GM21515 (cell line): ENCODE results near the gene WDR5B.
"Not testable (repeated sequence)": the region's sequence is repeated elsewhere in the genome, so short reads cannot be mapped to it uniquely, and the experiment has no call there.

Source experiments
- ATAC-seq: cut with Tn5 transposase; IDR thresholded peaks from one replicate; pipeline ENCODE4 v1.9.1; 2021; ENCODE audit not compliant: unreplicated experiment

The WDR5B gene

DNA sequence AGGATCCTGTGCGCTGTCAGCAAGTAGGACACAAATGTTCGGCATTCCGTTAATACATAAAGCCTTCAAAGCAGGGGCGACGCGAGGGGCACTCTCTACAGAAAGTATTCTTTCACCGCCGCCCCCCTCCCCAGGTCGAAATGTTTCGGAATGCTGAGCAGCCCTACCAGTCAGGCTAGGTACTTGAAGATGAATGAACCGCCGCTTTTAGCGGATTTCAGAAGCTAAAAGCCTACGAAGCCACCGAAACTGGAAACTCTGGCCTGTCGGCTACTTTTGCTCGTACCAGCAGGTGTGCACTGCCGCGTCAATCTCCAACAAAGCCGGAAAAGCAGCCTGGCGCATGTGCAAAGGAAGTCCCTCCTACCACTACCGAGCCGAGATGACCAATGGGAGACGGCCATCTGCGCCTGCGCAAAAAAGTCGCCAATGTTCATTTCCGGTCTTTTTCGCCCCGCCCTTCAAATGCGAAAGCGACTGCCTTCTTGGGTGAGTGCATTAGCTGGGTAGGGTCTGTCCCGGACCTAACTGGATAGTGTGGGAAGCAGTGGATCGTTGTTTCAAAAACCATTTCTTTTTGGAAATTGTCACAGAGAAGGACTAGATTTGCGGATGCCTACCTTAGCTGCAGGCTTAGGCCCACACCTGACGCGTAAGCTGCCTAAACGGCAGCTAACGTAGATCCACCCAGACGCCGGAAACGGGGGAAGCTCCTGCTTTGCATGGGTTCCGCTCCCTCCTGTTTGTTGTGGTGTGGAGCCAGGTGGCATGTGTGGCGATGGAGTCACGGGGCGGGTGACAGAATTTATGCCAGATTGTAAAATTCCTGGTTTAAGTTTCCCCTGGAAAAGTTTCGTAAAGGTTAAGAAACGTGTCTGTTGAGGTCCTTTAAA lies at the start of gene WDR5B:
Gene WDR5B (minus strand): TSS at position 301 of the 893 bp plus-strand sequence. CDS start 534 bp downstream, outside the sequence.
- peak; percentile 81 for ATAC-seq

DNA sequence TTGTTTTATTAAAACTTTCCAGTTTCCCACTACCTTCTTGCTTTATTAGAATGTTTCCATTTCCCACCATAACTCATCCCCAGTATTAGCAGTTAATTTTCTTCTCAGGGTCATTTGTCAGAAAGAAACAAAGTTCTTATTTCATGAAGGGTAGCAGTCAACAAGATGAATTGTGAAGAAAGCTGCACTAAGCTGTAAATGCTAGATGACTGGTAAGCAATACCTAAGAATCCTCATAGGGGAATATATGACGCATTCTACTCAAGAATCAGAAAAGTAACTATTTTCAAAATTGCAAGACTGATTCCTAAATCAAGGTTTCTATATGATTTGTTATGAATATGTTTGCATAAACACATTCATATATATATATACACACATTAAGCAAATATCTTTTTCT lies 48.8 kb upstream of the WDR5B start:
- ATAC-seq: no peak

DNA sequence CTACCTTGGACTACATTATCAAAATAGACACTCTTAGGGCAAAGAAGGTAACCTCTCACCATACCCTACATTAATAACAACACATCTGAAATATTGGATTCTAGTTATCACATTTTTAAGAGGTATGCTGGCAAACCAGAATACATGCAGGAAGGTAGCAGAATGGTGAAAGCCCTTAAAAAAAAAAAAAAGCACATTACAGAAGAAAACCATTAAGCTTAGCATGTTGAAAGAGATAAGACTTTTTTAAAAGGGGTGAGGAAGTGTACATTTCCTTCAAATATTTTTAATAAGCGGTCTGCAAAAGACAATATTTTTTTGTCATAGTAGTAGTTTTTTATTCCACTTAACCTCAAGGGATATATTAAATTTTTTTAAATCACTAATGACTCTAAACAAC lies 46.5 kb upstream of the WDR5B start:
- no peak for ATAC-seq

DNA sequence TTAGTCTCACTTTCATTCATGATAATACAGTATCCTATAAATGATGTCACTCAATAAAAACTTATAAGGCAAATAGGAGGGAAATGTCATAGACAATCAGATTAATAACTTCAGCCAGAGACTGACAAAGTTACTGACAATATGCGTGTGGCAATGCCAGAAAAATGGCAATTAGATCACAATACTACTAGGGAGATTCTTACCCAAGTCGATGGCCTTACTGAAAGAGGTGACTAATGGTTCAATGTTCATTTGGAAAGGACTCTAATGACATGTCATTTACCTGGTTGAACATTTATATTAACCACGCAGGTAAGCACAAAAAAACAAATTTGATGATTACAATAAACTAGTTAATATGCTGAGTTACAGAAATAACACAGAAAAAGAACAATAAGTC lies 45.9 kb upstream of the WDR5B start:
- ATAC-seq: no peak

DNA sequence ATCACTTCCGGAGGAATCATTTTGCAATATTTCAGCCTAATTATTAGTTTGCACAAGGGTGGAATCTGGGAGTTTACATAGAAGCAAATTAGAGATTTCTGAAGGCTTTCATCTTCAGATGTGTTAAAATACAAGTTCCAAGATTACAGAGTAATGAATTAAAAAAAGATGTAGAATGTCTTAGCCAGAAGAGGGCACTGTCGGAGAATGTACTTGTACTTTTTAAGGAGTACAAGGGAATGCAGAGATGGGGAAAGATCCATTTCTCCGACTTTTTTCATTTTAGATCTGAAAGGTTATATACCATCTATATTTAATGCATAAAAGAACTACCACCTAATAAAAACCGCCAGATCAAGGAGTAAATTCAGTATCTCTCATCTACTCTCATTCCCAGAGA lies 43.1 kb upstream of the WDR5B start:
- ATAC-seq: no peak

DNA sequence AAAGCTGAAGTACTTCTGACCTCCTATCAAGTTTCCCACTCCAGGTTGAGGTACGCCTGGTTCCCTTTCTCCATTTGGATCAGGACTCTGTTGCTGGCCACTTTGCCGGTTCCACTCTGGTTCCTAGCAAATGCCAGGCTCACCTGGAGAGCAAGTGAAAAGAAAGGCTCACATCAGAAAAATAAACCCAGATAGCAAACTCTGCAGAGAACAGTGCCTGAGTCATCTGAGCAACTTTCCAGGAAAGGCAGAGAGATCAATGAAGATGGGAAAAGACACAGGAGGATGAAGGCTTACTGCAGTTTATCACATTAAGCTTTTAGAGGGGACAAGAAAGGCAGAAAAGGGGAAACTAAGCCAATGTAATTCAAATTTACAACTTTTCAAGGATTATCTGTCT lies 41.8 kb upstream of the WDR5B start:
- ATAC-seq: no peak

DNA sequence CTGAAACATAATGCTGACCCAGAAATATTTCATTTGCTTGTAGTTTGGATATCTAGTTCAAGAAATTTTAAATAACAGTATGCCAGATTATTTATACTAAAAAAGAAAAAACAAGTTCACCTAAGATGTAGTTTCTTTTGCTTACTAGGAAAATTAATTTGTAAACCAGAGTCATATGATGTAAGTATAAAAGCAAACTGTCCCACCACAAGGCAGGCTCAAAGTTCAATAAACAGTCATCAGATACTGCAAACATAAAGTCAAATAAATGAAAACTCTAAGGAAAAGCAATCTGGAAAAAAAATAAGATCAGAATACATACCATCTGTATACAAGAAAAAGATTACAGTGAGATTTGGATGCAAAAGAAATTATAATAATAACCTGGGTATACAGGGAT lies 40.2 kb upstream of the WDR5B start:
- no peak for ATAC-seq

DNA sequence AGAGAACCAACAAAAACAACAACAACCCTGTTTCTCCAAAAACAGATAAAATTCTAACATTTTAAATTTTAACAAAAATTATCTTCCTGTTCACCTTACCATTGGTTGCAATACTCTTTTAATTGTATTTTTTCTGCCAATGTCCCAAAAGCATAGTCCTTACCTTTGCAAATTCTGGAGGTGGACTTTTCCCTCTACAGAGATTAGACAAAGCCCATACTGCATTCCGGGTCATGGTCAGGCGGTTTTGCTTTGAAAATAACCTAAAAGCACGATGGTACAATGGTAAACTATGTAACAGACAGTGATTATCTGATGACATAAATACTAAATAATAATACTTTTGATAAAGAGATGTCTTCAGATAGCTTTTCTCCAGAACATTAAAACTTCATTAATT lies 35.5 kb upstream of the WDR5B start:
- ATAC-seq: no peak

DNA sequence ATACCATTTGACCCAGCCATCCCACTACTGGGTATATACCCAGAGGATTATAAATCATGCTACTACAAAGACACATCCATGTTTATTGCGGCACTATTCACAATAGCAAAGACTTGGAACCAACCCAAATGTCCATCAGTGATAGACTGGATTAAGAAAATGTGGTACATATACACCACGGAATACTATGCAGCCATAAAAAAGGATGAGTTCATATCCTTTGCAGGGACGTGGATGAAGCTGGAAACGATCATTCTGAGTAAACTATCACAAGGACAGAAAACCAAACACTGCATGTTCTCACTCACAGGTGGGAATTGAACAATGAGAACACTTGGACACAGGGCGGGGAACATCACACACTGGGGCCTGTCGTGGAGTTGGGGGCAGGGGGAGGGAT lies 32.4 kb upstream of the WDR5B start:
- not testable (repeated sequence) for ATAC-seq

DNA sequence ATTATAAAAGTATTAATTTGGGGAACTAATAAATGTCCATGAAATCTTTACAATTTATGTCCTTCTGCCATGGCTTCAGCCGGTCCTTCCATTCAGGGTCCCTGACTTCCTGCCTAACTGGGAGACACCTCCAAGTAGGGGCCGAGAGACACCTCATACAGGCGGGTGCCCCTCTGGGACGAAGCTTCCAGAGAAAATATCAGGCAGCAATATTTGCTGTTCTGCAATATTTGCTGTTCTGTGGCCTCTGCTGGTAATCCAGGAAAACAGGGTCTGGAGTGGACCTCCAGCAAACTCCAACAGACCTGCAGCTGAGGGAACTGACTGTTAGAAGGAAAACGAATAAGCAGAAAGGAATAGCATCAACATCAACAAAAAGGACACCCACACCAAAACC lies 28.6 kb upstream of the WDR5B start:
- not testable (repeated sequence) for ATAC-seq

DNA sequence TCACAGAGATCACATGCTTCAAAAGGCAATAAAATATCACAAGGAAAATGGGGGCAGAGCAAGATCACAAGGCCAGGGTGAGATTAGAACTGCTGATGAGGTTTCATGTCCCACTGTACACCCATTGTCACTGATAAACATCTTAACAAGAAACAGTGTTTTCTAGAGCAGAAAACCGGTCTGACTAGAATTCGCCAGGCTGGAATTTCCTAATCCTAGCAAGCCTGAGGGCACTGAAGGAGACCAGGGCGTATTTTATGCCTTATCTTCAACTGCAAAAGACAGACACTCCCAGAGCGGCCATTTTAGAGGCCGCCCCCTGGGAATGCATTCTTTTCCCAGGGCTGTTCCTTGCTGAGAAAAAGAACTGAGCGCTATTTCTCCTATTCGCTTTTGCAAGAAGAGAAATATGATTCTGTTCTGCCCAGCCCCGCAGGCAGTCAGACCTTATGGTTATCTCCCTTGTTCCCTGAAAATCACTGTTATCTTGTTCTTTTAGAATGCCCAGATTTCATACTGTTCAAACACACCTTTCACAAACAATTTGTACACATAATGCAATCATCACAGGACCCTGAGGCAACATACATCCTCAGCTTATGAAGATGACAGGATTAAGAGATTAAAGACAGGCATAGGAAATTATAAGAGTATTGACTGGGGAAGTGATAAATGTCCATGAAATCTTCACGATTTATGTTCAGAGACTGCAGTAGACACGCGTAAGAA lies 28.1 kb upstream of the WDR5B start:
- ATAC-seq: not testable (repeated sequence)

DNA sequence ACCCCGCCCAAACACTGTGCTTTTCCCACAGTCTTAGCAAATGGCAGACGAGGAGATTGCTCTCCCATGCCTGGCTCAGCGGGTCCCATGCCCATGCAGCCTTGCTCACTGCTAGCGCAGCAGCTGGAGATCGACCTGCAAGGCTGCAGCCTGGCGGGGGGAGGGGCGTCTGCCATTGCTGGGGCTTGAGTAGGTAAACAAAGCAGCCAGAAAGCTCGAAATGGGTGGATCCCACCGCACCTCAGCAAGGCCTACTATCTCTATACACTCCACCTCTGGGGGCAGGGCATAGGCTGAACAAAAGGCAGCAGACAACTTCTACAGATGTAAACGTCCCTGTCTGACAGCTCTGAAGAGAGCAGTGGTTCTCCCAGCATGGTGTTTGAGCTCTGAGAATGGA lies 27.2 kb upstream of the WDR5B start:
- no peak for ATAC-seq

DNA sequence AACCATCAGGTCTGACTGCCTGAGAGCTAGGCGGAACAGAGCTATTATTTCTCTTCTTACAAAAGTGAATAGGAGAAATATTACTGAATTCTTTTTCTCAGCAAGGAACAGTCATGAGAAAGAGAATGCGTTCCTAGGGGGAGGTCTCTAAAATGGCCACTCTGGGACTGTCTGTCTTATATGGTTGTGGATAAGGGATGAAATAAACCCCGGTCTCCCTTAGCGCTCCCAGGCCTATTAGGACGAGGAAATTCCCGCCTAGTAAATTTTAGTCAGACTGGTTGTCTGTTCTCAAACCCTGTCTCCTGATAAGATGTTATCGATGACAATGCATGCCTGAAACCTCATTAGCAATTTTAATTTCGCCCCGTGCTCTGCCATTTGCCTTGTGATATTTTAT lies 20.1 kb upstream of the WDR5B start:
- ATAC-seq: no peak

DNA sequence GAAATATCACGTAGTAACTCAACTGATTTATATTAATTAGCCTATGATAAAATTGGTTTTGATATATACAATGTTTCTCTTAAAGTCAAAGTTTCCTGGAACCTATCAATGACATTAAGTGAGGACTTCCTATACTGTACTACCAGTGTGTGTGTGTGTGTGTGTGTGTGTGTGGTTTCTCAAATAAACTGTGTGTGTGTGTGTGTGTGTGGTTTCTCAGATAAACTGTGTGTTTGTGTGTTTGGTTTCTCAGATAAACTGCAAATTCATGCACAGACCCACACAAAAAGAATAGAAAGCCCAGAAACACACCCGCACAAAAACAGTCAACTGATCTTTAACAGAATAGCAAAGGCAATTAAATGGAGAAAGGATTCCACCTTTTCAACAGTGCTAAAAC lies 14.5 kb upstream of the WDR5B start:
- ATAC-seq: no peak

DNA sequence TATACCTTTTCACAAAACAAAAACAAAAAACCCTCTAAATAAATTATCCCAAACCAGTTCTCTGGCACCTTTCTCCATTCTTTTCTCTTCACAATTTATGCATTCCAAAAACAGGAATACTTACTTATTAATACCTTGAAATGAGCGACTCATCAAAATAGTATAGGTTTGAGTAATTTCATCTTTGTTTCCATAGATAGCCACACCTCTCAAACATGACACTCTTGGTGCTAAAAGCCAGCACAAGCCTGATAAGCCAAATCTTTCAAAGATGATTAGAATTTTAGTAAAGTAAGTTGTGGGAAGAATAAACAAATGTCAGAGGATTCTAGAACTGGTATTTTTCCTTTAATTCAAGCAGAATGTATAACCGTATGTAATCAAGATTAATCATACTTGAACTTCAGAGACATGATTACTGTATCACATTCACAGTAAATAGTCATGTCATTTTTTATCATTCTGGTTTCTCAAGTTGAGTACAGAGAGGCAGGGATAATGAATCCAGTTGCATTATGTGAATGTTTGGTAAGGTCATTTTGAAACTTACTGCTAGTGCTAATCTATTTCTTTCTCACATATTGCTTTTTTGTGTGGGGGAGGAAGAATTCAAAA lies 12.1 kb upstream of the WDR5B start:
- no peak for ATAC-seq

DNA sequence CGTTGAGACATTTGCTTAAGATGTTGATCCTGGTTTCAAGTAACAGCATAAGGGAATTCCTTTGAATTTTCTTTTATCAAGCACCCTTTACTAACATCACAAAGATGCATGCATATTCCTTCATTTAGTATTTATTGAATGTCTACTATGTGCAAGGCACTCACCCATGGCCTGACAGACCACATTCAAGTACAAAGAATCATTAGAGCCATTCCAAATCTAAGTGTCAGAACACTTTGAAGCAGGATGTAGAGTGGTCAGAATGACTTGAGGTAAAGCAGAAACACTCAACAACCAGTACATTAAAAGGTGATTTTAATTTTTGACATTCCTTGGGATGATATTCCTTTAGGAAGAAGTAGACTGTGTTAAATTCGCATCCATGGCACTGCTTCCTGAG lies 6.0 kb upstream of the WDR5B start:
- no peak for ATAC-seq

DNA sequence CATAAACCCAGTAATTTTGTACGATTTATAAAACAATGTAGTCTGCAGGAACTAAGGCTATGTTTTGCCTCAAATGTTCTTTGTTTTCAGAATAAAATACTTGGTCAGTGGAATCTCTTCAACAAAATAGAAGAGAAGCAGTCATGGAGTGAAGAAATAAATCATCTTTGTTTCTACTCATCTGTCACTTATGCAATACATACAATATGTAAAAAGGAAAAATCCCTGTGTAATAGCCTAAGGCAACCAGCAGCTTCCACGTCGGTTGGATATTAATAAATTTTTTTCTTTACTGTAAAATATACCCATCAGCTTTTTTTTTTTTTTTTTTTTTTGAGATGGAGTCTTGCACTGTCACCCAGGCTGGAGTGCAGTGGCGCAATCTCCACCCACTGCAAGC lies 5.2 kb upstream of the WDR5B start:
- ATAC-seq: no peak

DNA sequence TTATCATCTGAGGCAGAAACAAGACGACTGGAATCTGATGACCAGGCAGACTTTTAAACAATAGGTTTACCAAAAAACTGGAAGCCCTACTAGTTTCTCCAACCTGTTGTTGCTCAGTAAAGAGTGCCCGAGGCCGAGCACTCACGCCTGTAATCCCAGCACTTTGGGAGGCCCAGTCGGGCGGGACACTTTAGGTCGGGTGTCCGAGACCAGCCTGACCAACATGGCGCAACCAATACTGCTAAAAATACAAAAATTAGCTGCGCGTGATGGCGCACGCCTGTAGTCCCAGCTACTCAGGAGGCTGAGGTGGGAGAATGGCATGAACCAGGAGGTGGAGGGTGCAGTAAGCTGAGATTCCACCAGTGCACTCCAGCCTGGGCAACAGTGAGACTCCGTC lies 1.1 kb upstream of the WDR5B start:
- ATAC-seq: no peak

DNA sequence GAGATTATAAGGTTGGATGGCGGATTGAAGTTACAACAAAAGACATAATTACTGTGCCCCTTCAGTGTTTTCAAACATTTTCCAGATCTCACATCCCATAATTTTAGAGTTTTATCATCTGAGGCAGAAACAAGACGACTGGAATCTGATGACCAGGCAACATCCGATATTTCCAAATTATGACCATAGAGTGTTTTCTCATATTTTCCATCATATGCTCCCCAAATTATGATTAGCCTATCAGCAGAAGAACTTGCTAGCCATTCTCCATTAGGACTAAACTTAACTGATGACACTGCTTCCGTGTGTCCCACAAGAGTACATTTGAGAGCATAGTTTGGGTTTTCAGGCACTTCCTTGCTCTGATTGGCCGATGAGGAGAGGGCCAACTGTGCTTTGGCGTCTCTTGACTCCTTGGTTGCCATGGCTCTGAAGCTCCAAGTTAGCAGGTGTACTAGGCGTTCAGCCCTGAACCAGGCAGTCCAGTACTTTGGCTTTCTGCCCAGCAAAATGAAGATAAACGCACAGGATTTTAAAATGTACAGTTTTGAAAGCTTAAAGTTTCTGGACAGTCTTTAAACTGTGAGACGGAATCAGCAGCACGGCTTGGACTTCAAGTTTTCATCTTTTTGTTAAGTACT lies 638 bp downstream of the WDR5B start:
- peak; percentile 52 for ATAC-seq

DNA sequence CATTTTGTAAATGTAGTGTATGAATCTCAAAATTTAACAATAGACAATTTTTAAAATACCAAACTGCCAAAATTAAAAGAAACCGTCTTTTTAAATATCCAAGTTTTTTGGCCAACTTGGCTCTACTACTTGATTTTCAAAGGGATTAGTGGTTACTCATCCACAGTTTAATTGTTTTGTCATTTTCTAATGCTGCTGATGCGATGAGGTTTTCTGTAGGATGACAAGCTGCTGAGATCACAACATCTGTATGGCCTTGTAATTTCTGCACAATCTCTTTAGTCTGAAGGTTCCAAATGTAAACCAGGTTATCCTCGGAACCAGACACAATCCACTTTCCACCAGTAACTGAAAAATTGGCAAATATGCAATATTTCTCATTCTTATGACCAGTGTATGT lies 1.5 kb downstream of the WDR5B start:
- no peak for ATAC-seq

DNA sequence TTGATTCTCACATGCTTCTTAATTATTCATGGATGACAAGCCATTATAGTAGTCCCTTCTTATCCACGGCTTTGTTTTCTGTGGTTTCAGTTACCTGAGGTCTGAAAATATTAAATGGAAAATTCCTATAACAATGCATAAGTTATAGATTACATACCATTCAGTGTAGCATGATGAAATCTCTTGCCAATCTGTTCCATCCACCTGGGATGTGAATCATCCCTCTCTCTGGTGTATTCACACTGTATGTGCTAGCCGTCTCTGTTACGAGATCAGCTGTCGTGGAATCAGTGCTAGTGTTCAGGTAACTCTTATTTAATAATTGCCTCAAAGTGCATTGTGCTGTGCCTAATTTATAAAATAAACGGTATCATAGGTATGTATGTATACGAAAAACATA lies 5.2 kb downstream of the WDR5B start:
- no peak for ATAC-seq
